HG03469 (cell line): ENCODE data around the gene KCNG1.

Source experiments
- ATAC-seq: cut with Tn5 transposase; IDR thresholded peaks from one replicate; pipeline ENCODE4 v1.9.1; 2021; ENCODE audit warnings: mild to moderate bottlenecking, moderate library complexity, moderate number of reproducible peaks; ENCODE audit not compliant: unreplicated experiment

Gene KCNG1

DNA sequence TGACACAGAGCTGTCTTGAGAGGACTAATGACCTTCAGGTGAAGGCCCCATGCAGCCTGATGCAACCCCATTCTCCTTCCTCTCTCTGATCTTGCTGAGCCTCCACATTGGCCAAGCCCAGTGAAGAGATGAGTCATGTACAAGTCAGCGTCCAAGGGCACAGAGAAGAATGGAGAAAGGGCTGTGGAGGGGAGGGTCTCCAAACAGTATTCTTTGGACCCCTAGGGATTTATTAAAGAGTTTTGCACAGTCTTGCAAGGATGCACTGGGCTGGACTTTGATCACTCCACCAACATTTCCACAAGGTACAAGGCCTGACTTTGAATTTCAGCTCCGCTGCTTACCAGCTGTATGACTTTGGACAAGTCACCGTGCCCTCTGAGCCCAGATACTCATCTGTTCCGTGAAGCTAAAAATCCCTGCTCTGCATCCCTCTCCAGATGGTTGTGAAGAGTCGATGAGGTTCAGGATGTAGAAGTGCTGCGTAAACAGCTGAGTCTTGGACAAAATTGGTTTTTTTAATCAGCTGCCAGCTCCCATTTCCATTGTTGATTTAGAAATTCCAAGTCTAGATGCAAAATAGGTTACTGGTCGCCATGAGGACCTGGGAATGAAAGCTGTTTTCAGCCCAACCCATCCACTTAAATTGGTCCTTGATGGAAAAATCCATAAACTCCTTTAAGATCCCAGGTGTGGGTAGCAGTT is 14.1 kb upstream of the KCNG1 start:
- no peak for ATAC-seq

DNA sequence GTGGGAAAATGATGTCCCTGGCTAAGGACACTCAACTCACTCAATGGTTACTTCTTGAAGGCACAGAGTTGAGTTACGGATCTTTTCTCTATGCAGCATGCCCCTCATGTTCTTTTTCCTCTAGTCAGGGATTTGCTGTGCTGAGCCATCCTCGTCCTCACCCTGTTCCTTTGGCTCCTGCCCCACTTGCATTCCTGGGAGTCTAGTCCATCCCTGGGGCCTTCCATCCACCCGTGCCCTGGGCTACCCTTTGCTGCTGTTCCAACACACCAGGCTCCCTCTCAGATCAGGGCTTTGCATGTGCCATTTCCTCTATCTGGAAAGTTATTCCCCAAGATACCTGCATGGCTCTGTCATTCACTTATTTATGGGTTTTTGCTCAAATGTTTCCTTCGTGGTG is 13.3 kb upstream of the KCNG1 start:
- no peak for ATAC-seq

DNA sequence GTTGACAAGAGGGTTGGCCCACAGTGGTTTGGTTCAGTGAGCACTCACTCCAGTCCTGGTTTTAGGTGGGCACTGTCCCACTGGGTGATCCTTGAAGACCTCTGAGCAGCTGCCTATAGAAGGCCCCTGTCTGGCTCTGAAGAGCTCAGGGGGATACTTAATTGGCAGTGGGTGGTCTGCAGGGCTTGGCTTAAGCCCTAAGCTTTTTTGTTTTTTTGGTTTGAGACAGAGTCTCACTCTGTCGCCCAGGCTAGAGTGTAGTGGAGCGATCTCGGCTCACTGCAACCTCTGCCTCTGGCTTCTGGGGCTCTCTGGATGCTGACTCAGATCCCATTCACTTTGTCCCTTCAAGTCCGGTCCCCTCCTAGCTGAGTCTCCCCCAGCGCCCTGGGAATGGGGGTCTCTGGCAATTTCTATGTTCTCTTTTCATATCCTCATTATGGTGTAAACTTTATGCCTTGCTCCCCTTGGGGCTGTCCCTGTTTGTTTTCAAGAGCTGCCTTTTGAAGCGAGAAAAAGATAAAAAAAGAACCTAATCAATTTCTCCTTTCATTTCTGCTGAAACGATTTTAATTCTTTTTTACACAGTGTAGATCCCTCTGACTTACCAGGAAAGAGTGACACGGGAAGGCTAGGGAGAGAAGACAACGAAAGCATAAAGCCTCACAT is 12.2 kb upstream of the KCNG1 start:
- no peak for ATAC-seq

DNA sequence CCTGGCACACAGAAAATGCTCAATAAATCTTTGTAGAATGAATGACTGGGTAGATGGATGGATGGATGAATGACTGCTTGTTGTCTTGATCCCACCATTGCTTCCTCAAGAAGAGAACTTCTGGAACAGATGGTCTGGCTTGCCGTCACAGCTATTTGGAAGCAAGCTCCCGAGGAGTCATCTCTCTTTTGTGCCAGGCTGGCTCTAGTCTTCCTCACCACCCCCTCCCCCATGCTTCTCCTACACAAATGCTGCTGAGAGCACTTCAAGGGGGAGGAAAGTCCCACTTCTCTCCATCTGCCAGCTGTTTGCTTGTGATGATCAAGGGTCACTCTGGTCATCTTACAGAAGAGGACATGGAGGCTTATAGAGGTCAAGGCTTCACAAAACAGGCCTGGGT is 11.6 kb upstream of the KCNG1 start:
- ATAC-seq = no peak

DNA sequence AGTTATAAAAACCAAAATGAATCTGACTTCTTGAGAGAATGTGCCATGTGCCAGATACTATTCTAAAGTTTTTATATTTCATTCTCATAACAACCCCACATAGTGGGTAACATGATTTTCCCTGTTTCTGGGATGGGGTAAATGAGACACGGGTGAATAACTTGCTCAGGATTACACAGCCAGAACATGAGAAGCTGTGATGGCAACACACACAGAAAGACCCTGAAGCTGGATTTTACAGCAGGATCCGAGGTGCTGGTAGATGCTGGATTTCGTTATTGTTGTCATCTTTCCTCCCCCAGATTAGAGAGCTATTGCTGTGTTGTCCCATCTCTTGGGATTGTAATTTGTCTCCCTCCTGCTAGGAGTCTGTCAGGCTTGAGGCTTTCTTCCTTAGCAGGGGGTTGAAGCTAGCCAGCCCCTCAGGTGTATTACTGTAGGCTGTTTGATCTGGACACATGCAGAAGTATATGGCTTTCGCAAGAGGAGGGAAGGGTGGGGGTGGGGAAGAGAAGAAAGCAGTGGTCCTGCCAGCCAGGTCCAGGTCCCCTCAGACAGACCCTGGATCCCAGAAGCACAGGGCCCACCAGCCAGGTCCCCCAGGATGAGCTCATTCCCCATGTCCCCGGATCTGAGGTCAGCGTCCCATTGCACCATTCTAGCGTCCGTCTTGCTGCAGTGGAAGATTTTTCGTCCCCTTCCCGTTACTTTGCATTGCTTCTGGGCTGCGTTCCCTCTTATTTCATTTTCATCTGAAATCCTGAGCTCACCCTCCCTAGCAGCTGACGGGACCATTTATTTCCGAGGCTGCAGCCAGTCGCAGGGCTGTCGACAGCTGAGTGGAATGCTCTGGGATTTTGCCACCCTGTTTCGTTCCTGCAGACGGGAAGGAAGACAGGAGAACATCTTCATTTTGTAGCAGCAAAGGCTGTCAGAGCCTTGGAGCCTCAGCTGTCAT is 7.3 kb upstream of the KCNG1 start:
- no peak for ATAC-seq

DNA sequence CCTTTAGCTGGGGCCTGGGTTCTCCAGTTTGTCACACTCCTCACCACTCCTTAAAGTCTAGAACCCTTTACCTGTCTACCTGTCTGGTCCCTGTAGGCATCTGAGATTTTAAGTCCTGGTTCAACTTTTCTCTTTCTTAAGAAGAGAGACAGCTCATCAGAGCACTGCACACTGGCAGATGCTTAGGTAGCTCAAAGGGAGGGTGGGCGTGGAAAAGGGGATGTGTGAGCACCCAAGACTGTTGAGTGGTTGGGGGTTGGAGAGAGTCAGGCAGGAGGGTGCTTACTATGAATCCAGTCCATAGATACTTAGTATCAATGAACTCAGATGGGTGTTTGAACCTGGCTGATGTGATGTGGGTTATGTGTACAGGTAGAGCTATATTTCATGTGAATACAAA is 6.6 kb upstream of the KCNG1 start:
- no peak for ATAC-seq

DNA sequence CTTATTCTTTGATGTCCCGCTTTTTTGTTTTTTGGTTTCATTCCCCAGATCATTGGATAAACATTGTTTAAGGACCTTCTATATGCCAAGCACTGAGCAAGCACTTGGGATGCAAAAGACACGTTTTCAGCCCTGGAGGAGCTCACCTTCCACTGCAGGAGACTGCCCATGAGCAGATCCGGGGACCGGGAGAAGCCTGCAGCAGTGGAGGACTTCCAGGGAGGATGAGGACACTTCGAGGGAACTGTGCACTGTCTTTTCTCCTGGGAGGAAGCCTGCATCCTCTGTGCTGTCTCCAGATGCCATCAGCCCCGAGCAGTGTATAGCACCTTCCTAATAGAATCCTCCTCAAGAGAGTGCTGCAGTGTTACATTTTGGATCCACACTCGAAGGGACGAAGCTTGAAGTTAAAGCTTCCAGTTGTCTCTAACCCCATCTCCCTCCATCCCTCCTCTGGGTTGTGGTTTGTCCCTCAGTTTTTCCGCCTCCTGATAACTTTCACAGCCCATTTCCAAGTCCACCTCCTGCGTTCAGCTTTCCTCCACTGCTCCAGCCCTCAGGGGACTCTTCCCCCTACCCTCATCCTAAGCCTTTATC is 5.8 kb upstream of the KCNG1 start:
- ATAC-seq = no peak

DNA sequence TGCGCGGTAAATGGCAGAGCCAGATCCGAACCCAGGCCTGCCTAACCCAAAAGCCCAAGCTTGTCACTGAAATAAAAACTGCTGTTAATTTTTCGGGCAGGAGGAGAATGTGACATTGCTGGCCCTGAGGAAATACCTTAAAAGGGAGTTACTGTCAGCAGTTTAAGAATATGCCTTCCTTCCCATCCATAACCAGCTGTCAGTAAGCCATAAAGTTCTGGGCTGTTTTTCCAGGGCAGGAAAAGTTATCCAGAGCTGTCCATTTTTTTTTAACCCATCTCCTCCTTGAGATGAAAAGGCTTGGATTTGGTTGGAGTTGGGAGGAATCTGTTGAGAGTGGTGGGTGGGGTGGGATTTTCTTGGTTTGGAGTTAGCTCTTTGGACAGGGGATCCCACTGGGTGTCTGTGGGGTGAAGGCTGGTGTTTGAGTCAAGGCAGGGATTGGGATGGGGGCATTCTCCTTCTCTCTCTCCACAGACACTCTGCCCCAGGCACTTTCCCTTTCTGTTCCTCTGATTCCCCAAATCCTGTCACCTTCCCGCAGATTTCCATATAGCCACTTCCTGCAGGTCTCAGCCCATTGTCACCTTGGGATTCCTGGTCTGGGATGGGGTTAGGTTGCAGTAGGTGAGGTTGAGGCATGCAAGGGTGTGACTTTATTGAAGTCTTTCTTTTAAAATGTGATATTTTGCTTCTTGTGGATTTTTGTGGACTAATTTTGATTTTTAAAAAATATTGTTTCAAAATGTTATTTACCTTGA is 4.3 kb upstream of the KCNG1 start:
- no peak for ATAC-seq

DNA sequence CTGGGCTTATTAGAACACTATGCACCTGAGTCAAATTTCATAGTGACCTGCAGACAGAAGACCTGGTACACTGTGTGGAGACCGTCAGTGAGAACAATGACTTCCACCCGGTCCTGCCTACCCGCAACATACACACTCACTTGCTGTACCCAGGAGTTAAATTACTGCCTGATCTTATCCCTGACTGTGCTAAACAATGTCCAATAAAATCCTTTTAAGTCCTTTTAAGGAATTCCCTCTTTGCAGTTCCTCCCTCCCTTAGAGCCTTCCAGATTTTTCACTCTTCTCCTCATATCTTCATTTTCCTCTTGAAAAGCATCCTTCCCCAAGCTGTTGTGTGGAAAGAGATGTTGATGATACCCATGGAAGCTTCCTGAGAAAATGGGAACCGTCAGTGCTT is 3.4 kb upstream of the KCNG1 start:
- ATAC-seq = no peak

DNA sequence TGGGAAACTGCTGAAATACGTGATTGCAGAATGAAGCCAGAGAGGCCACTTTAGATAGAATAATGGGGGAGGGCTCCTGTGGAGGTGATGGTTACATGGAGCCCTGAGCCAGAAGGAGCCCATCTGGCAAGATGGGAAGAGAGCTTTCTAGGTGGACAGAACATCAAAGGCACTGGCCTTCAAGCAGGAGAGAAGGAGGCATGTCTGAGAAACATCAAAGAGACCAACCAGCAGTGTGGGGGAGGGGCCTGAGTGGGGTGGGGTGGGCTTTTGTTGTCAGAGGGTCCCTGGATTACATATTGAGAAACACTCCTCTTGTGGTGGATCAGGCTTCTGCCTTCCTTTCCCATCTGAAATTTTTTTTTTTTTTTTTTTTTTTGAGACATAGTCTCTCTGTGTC is 1.9 kb upstream of the KCNG1 start:
- ATAC-seq = no peak

DNA sequence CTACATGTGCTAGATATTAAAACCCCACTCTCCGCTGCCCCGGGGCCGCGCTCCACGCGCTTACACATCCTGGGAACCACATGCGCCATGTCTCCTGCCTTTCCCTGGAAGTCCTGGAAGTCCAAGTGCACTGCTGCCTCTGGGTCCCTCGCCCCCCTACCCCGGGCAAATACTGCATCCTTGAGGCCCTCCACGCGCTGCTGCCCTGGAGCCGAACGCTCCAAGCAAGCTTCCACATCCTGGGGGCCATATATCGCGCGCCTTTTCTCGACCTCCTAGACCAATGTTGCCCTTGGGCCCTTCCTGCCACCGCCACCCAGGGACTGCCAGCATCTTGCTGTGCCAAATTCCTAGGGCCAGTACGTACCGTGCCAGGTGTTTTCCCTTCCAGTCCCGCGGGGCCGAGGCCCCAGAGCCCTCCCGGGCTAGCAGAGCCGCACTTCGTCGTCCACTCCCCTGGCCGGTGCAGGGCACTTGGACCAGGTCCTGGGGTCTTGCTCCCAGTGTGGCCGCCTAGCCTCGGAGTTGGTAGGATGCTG is 779 bp upstream of the KCNG1 start:
- ATAC-seq = no peak

DNA sequence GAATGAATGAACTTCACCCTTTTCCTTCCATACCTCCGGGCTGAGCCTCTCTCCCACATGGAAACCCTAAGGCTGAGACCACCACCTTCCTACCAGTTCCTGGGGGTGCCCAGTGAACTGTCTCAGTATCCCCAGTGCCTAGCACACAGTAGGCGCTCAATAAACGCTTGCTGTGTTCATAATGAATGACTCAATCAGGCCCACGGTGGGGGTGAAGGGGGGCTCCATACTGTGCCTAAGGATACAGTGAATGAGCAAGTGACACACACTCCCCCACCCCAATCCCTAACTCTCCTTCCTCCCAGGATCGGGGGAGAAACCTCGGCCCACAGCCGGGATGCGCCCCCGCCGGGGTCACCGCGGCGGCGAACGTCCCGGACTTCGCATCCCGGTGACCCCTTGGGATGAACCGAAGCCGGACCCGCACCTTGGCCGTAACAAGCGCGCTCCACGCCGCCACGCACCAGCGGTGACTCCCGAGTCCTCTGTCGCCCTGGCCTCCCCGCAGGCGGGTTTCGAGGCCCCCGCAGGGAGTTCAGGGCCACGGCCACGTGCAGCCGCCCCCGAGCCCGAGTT is 592 bp downstream of the KCNG1 start:
- no peak for ATAC-seq

DNA sequence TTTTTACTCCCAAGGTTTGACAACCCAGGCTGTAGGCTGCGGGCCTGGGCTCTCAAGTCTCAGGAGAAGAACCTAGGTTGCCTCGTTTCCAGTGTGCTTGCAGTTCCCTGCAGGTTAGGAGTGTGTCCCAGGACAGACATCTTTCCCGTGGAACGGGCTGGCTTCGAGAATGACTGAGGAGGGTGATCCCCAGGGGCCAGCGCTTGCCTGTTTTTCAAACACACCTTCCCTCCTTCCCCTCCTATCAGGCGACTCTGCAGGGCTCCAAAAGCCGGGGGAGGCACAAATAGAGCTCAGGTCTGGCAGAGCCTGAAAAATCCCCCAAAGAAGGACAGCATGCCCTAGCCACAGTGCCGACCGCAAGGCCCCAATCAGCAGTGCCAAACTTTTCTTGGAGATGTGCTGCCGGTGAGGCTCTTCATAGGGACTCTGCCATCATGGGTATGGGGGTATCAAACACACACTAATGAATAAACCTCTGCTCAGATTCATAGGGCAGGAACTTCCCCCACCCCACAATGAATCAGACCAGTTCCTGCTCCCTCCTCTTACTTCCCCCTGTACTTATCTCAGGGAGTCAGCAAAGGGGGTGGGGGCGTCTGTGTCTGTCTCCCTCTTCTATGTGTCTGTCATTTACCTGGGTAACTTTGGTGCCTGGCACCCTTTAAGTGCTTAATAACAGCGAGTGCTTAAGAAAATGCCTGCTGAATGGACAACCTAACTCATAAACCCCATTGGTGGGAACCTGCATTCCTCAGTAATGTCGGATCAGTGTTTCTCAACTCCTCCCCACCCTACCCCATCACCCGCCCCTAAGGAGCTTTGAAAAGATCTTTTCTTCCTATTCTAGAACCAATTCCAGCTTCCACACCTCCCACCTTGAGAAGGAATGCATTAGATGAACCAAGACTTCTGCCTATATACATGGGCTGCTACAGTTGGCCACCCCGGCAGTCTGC is 1.6 kb downstream of the KCNG1 start:
- no peak for ATAC-seq

DNA sequence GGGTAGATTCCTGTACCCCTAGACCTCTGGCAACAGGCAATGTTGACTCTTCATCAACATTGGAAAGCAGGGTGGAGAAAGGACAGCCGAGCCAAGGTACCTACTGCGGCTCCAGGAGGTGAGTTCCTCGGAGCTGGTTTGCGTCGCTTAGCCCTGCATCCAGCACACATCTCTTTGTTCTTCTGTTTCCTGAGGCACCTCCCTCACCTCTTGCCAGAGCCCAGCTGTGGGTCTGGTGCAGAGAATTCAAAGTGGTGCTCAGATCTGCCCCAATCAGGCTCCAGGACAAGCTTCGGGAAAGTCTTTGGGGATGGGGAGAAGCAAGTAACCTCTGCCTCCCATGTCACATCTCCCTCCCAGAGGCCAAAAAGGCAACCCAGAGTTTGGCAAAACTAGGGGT is 2.2 kb downstream of the KCNG1 start:
- no peak for ATAC-seq

DNA sequence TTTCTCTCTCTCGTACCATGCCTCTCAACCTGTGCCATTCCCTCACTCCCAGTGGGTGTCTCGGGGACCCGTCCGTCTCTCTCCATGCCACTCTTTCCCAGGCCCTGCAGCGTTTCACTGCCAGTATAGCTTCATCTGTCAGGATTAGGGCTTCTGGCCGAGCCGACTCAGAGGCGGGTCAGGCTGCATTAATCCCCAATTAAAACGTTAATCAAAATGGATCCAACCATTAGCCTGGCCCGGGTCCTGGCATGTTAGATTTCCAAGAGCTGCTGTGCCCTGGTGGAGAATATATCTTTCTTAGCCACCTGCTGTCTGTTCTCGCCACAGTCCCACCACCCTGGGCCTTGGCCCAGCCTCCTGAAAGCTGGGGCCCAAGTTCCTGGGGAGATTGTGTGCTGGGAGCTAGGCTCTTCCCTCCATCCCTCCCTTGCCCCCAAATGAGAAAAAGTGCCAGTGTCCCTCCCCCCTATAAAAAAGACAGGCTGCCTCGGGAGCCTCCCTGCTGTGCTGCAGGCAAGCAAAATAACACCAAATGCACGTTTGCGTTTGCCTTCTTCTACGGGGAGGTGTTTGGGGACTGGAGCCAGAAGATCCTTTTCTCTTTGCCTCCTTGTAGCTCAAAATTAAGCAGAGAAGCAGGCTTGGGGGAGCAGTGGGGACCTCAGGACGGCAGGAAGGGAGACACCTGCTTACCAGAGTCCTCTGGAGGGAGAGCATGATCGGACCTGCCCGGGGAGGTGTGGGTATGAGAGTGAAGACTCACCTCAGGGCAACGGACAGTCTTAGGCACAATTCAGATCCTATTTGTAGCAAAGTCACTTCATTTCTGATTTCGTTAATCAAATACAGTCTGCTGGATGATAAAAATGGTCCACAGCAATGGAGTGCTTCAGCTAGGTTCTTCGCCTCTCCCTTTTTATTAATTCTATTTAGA is 3.0 kb downstream of the KCNG1 start:
- no peak for ATAC-seq

DNA sequence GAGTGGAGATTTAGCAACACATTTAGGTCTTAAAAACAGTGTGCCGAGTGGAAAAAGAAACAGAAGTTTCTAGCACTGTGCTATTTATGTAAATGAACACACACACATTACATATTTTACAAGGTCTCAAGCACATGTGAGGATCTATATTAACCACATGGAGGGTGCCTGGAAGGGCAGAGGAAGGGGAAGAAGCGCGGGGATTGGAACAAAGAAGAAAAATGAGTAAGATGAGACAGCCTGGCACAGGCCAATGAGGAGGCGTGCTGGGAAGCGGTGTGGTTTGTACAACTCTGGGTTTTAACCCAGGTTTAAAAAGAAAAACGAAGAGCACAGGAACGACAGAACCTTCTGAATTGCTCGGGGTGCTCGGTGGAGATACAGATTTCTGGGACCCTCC is 5.7 kb downstream of the KCNG1 start:
- no peak for ATAC-seq

DNA sequence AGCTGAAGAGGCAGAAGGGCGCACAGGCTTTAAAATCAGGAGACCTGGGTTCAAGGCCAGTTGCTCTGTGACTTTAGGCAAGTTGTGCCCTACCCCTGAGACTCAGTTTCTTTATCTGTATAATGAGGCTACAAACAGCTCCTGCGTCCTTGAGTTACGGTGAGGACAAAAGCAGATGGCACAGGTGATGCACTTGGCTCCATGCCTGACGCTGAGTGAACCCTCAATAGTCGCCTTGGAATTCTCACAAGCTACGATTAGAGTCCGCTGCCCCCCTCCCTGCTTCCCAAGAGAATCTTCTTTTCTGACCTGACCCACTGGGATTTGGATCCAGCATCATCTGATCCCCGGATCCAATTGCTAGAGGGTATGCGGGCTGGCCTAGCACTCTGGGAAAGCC is 6.4 kb downstream of the KCNG1 start:
- ATAC-seq = no peak
